Caco-2 (cell line): ENCODE data around the gene NDST1. TPM values are rescaled to one million over a fixed set of nuclear protein-coding genes. Genes with fewer than 3 reads are reported as not detected.

Source experiments
- BruUV-seq: library from RNA; stranded (reverse); fragments of 400-500 nt; replicated peaks from 2 replicates; lab custom pipeline; 2021; lab: Mats Ljungman, UMichigan
- CTCF ChIA-PET: fragments of 300-600 bp; sonication (Branson Sonifier 250); formaldehyde crosslinking; loops from one replicate; lab custom pipeline; 2022; ENCODE audit warnings: antibody characterized with exemption; lab: Charles Lee
- POLR2A ChIA-PET: fragments of 300-600 bp; sonication (Branson Sonifier 250); formaldehyde crosslinking; loops from one replicate; lab custom pipeline; 2022; ENCODE audit warnings: antibody characterized with exemption; lab: Charles Lee
- DNase-seq, 2 experiments: peaks; one replicate each; pipeline versions ENCODE4 v3.0.0 to v3.0.0-alpha.2; 2020 to 2022
- H3K27me3 ChIP-seq: replicated peaks from 2 replicates; pipeline ENCODE4 v1.6.0; 2011; ENCODE audit warnings: low read length; ENCODE audit not compliant: control insufficient read depth, insufficient read depth
- H3K36me3 ChIP-seq: 2 replicates; pipeline ENCODE4 v1.5.1; 2011; ENCODE audit warnings: low read length; ENCODE audit not compliant: control insufficient read depth, insufficient read depth
- H3K4me1 ChIP-seq: fragments of 250-450 bp; sonication (Bioruptor Pico); 2 replicates; pipeline ENCODE4 v1.5.1; 2020; ENCODE audit warnings: mild to moderate bottlenecking
- H3K4me3 ChIP-seq: 2 replicates; pipeline ENCODE4 v1.5.1; 2011; ENCODE audit warnings: low read depth, mild to moderate bottlenecking, control low read depth, low read length
- H3K9me3 ChIP-seq: fragments of 250-450 bp; sonication (Bioruptor Pico); 2 replicates; pipeline ENCODE4 v1.5.1; 2020; ENCODE audit warnings: mild to moderate bottlenecking, moderate library complexity
- H3K27ac Mint-ChIP-seq: one replicate; pipeline ENCODE4 v1.8.0; 2022; ENCODE audit warnings: mixed read lengths; ENCODE audit not compliant: unreplicated experiment
- H3K27me3 Mint-ChIP-seq: one replicate; pipeline ENCODE4 v1.8.0; 2022; ENCODE audit warnings: mixed read lengths; ENCODE audit not compliant: insufficient read depth, unreplicated experiment
- H3K36me3 Mint-ChIP-seq: one replicate; pipeline ENCODE4 v1.8.0; 2022; ENCODE audit warnings: mild to moderate bottlenecking, mixed read lengths; ENCODE audit not compliant: insufficient read depth, unreplicated experiment
- H3K4me1 Mint-ChIP-seq: one replicate; pipeline ENCODE4 v1.8.0; 2022; ENCODE audit warnings: low read depth, mixed read lengths; ENCODE audit not compliant: unreplicated experiment
- H3K4me3 Mint-ChIP-seq: one replicate; pipeline ENCODE4 v1.8.0; 2022; ENCODE audit warnings: mild to moderate bottlenecking, moderate library complexity, mixed read lengths; ENCODE audit not compliant: unreplicated experiment
- H3K9me3 Mint-ChIP-seq: one replicate; pipeline ENCODE4 v1.8.0; 2022; ENCODE audit warnings: mixed read lengths; ENCODE audit not compliant: unreplicated experiment
- CTCF ChIP-seq, 2 experiments: fragments of 200-600 bp in 1 of 2; IDR thresholded peaks; 1 replicate in 1 of 2; 2 replicates in 1 of 2; pipeline versions ENCODE4 v1.5.1 to v1.8.0; 2011 to 2022; ENCODE audit warnings: antibody characterized with exemption in 1 of 2, control low read depth in 1 of 2, inconsistent platforms in 1 of 2, low read depth in 1 of 2, low read length in 1 of 2, mild to moderate bottlenecking in 1 of 2, moderate library complexity in 1 of 2; ENCODE audit not compliant: insufficient read depth in 1 of 2, severe bottlenecking in 1 of 2, unreplicated experiment in 1 of 2
- intact Hi-C: fragments of 100-400 bp; cut with micrococcal nuclease; formaldehyde crosslinking; loops from one replicate; pipeline ENCODE4 v1.10.0; 2022; ENCODE audit not compliant: unreplicated experiment
- total RNA-seq: library from RNA; stranded (reverse); gene quantifications from 2 replicates; pipeline ENCODE4 v1.2.3, GENCODE V29; 2022

Gene NDST1
- total RNA-seq, 1 experiment from 2014 or later, result 110 TPM

DNA sequence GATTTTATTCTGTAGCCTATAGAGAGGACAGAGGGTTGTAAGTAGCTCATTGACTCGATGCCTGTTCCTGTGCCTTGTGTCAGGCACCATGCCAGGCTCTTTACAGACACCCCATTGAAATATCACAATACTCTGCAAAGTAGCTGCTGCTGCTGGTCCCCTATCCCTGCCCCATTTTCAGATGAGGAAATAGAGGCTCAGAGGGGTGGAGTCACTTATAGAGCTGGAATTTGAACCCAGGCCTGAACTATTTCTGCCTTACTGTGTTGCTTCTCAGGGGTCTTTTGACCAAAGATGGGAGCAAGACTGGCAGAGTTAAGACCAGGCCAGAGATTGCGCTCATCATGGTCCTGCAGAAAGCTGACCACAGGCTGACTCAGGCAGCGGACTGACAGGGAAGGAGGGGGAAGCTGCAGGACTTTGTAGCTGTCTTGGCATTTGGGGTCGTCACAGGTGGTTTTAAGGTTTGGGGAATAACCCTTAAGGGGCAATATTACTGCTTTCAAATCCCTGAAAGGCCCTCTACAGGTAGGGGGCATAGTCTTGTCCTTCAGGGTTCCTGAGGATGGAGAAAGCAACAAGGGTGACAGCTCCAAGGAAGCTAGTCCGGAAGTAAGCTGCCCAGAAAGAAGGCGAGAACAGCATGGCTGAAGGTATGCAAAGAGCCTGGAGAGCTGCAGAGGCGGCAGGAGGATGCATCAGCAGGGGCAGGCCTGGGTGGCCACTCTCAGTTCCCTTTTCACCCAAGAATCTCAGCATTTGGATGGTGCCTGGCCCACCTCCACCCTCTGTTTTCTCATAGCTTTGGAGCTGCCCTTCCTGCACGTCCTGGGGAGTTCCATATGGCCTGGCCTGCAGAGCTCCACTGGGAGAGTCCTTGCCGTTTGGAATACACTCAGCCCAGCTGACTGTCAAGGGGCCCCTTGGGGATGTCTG lies 18.3 kb upstream of the NDST1 start:
- Mint-ChIP-seq H3K27me3 (no peaks in the 10 kb centered on the region), H3K4me3 (no peak overlapping the region), H3K4me1 (peaks cover 54% of the 10 kb centered on the region), H3K27ac (peak overlapping the region; percentile 13), H3K36me3 (peaks cover 47% of the 10 kb centered on the region), H3K9me3 (no peaks in the 10 kb centered on the region)
- Histone ChIP-seq H3K36me3 (peaks cover 3% of the 10 kb centered on the region; the same call in 1 of the 2 replicates), H3K27me3 (no peaks in the 10 kb centered on the region), H3K4me1 (peaks cover 57% of the 10 kb centered on the region), H3K9me3 (no peaks in the 10 kb centered on the region), H3K4me3 (no peak overlapping the region)
- POLR2A ChIA-PET, result no interaction called here
- intact Hi-C loops, result no loop called here
- CTCF ChIA-PET, result interaction anchor here (0.6 to 1.6 kb wide), 3 partner anchors 16 to 1268 kb away, joined by 3 to 5 read pairs (median 4); no protein-coding TSS in a partner anchor
- DNase-seq, result no peak
- TF ChIP-seq CTCF (IDR thresholded peaks at IDR 0.05; ENCODE audit: insufficient read depth in 1 of 2, low read depth in 1 of 2, low read length in 1 of 2, severe bottlenecking in 1 of 2, unreplicated experiment in 1 of 2), result no peak
- BruUV-seq, result no TSS peak

GRCh38 chr5:150490296-150490669 lies 17.6 kb upstream of the NDST1 start:
- H3K27me3 Mint-ChIP-seq, result no peaks in the 10 kb centered on the region
- ChIA-PET POLR2A (no interaction called here), CTCF (interaction anchor here (0.6 to 1.1 kb wide), 2 partner anchors 17 to 1268 kb away, joined by 3 to 4 read pairs; no protein-coding TSS in a partner anchor)
- intact Hi-C loops, result no loop called here
- no peaks in the 10 kb centered on the region for H3K9me3 ChIP-seq
- H3K4me3 ChIP-seq, result no peak overlapping the region
- H3K4me1 ChIP-seq, result peaks cover 52% of the 10 kb centered on the region
- no peak for DNase-seq
- no peaks in the 10 kb centered on the region for H3K9me3 Mint-ChIP-seq
- no peak for TF ChIP-seq CTCF (IDR thresholded peaks at IDR 0.05; ENCODE audit: insufficient read depth in 1 of 2, low read depth in 1 of 2, low read length in 1 of 2, severe bottlenecking in 1 of 2, unreplicated experiment in 1 of 2)
- H3K27ac Mint-ChIP-seq, result no peak overlapping the region
- H3K36me3 Mint-ChIP-seq, result peaks cover 44% of the 10 kb centered on the region
- peaks cover 54% of the 10 kb centered on the region for H3K4me1 Mint-ChIP-seq
- H3K36me3 ChIP-seq, result peaks cover 3% of the 10 kb centered on the region; the same call in 1 of the 2 replicates
- no peak overlapping the region for H3K4me3 Mint-ChIP-seq
- no peaks in the 10 kb centered on the region for H3K27me3 ChIP-seq
- no TSS peak for BruUV-seq

DNA sequence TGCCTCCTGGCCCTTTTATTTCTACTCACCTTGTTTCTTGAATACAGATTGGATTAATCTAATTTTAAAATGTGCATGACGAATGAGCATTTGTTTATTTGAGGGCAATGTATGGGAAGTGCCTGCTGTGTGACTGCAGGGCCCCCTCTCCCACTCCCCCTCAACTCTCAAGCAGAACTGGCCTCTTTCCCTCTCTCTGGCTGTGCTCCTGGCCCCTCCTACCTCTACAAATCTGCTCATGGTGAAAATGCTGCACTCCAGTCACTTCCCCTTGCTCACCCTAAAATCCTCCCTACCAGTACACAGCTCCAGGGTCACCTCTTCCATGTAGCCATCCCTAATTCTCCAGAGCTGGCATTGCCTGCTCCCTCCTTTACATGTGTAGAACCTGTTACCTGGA lies 17.2 kb upstream of the NDST1 start:
- no peaks in the 10 kb centered on the region for H3K9me3 Mint-ChIP-seq
- no peak for DNase-seq
- ChIA-PET POLR2A (no interaction called here), CTCF (interaction anchor here (1.1 kb wide), 1 partner anchor 17 kb away, joined by 3 read pairs; no protein-coding TSS in a partner anchor)
- H3K4me3 Mint-ChIP-seq, result no peak overlapping the region
- no peaks in the 10 kb centered on the region for H3K9me3 ChIP-seq
- H3K27ac Mint-ChIP-seq, result peak overlapping the region; percentile 7
- H3K27me3 Mint-ChIP-seq, result no peaks in the 10 kb centered on the region
- H3K4me3 ChIP-seq, result no peak overlapping the region
- BruUV-seq, result no TSS peak
- intact Hi-C loops, result no loop called here
- TF ChIP-seq CTCF (IDR thresholded peaks at IDR 0.05; ENCODE audit: insufficient read depth in 1 of 2, low read depth in 1 of 2, low read length in 1 of 2, severe bottlenecking in 1 of 2, unreplicated experiment in 1 of 2), result no peak
- peaks cover 42% of the 10 kb centered on the region for H3K36me3 Mint-ChIP-seq
- H3K4me1 ChIP-seq, result peaks cover 52% of the 10 kb centered on the region
- H3K4me1 Mint-ChIP-seq, result peaks cover 54% of the 10 kb centered on the region
- peaks cover 3% of the 10 kb centered on the region; the same call in 1 of the 2 replicates for H3K36me3 ChIP-seq
- no peaks in the 10 kb centered on the region for H3K27me3 ChIP-seq
